LNCAP (cell line): ENCODE measurements around the gene ABHD17C.

Experiments
- TF ChIP-seq, protein P1 (sequence below): fragments of 450-650 bp; IDR thresholded peaks from 2 replicates; pipeline ENCODE4 v1.5.1; 2017; ENCODE audit warnings: mild to moderate bottlenecking

Gene ABHD17C

GRCh38 chr15:80785811-80786354, 90.8 kb downstream of the ABHD17C start:
- TF ChIP-seq, protein P1, sequence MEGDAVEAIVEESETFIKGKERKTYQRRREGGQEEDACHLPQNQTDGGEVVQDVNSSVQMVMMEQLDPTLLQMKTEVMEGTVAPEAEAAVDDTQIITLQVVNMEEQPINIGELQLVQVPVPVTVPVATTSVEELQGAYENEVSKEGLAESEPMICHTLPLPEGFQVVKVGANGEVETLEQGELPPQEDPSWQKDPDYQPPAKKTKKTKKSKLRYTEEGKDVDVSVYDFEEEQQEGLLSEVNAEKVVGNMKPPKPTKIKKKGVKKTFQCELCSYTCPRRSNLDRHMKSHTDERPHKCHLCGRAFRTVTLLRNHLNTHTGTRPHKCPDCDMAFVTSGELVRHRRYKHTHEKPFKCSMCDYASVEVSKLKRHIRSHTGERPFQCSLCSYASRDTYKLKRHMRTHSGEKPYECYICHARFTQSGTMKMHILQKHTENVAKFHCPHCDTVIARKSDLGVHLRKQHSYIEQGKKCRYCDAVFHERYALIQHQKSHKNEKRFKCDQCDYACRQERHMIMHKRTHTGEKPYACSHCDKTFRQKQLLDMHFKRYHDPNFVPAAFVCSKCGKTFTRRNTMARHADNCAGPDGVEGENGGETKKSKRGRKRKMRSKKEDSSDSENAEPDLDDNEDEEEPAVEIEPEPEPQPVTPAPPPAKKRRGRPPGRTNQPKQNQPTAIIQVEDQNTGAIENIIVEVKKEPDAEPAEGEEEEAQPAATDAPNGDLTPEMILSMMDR = no peak

- TF ChIP-seq, protein P1 = no peak
These were observed 92.2 kb downstream of the ABHD17C start for GRCh38 chr15:80787316-80787715.

- TF ChIP-seq, protein P1 = no peak
These were observed 93.4 kb downstream of the ABHD17C start for GRCh38 chr15:80788536-80788935.

DNA sequence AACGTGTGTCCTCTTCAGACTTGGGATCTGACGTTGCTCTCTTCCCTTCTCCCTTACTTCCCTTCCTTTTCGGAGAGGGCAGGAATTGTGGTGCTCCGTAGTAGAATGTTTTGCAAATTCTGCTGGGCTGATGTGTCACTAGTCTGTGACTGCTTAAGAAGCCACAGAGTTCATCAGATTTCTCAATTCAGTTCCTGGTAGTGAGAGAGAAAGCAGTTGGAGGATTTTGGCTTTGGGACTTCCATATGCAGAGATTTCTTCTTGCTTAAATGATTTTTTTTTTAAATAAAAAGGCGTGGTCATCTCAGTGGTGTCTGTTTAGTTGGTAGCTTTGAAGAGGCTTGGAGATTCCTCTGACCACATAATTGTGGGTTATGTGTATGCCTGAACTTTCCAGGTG, 94.2 kb downstream of the ABHD17C start:
- TF ChIP-seq, protein P1 = no peak

GRCh38 chr15:80789796-80790195, 94.7 kb downstream of the ABHD17C start:
- TF ChIP-seq, protein P1 = no peak

DNA sequence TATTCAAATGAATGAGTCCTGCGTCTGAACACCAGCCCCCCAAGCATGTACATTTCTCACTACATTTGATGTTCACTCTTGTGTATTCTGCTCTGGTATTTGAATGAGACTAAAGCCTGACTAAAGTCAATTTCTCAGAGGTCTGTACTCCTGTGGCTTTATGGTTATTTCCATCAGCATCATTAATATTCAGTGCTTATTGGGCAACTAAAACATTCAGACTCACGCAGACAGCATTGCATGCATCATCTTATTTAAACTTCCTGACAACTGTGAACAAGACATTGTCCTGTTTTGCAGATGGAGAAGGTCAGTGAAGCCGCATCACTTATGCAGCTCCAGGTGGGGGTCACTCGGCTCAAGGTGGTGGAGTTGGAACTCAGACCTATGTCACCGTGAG, 95.1 kb downstream of the ABHD17C start:
- TF ChIP-seq, protein P1 = no peak

DNA sequence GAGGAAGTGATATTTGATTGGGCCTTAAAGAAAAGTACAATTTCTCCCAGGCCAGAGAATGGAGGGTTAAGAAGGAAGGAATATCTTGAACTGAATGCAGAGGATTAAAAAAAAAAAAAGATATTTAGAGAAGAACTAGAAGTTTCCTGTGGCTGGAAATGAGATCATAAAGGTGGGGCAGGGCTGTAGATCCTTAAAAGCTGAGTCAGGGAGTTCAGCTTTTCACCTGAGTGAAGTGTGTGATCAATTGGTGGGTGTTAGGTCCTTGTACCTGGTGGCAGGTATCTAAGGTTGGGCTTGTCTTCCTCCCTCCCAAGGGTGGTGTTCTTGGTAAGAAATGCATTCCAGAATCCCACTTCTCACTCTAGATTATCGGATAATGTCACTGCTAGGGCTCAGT, 95.9 kb downstream of the ABHD17C start:
- TF ChIP-seq, protein P1 = no peak

- TF ChIP-seq, protein P1 = no peak
These were observed 101.3 kb downstream of the ABHD17C start for GRCh38 chr15:80796407-80796806.
